AG20443 (cell line): ENCODE measurements around the gene UBE2D3.

ENCODE experiments used
- DNase-seq: peaks from one replicate; pipeline ENCODE4 v3.0.0; 2012; ENCODE audit warnings: low spot score, mixed read lengths

UBE2D3 gene

DNA sequence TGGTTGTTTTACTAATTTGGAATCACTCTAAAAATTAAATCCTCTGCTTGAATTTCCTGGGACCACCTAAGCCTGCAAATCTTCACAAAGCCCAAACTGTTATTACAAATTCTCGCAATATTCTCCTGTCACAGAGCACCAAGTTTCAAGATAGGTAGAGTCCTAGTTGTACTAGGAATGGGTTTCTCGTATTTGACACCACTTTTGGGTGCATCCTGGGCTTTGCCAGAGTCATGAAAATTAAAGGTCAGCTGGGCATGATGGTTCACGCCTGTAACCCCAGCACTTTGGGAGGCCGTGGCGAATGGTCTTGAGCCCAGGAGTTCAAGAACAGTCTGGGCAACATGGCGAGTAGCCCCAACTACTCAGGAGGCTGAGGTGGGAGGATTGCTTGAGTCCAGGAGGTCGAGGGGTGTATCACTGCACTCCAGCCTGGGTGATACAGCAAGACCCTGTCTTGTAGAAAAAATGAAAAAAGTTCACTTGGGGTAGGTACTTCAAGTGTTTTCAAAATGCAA, 36.0 kb downstream of the UBE2D3 start:
- no peak for DNase-seq

DNA sequence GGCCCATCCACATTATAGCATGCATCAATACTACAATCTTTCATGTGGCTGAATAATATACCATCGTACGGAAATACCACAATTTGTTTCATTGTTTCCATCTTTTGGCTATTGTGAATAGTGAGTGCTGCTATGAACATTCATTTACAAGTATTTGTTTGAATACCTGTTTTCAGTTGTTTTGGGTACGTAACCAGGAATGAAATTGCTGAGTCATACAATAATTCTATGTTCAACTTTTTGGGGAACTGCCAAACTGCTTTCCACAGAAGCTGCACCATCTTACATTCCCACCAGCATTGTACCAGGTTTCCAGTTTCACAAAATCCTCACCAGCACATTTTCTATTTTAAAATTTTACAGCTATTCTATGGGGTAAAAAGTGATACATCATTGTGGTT, 38.0 kb downstream of the UBE2D3 start:
- no peak for DNase-seq

DNA sequence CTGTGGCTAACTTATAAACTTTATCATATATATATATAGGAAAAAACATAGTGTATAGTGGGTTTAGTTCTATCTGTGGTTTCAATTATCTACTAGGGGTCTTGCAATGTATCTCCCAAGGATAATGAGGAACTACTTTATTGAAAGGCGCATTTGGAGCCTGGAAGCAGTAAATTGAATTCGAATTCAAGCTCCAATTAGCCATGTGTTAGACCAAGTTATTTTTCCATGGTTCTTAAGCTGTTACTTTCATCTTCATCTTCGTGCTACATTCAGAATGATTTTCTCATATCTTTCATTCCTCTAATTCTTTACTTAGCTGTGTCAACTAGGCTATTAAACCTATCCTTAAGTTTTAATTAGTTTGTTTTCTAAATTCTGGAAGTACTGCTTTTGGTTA, 39.4 kb downstream of the UBE2D3 start:
- no peak for DNase-seq

DNA sequence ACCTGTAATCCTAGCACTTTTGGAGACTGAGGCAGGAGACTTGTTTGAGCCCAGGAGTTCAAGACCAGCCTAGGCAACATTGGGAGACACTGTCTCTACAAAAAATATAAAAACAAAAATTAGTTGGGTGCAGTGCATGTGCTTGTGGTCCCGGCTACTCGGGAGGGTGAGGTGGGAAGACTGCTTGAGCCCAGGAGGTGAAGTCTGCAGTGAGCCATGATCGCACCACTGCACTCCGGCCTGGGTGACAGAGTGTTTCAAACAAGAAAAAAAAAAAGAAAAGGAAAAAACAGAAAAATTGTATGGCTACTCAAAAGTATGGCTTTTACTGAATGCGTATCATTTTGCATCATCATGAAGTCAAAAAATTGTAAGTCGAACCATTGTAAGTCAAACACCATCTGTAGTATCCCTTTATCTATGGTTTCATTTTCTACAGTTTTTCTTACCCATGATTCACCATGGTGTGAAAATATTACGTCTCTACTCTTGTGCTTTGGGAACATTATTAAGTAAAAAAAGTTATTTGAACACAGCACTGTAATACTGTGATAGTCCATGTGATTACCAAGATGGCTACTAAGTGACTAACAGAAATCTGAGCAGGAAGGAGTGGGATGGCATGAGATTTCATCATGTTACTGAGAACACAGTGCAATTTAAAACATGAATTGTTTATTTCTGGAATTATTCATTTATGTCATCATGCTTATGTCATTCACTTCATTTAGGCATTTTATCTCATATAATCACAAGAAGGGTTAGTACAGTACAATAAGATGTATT, 40.1 kb downstream of the UBE2D3 start:
- no peak for DNase-seq

DNA sequence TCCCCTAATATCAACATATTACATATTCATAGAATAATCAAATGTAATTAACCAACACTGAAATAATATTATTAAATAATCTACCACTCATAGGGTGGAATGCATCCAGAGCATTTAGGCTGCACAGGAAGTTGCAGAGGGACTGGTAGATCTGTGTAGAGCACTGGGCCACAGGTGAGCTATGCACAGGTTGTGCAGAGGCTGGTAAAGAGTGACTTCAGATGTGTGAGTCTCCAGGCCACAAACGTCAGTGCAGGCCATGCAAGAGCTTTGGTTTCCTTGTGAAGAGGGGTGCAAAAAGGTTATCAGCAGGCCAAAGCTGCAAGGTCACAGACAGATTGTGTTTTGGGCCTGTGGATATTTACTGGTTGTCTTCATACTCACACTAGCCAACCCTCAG, 41.1 kb downstream of the UBE2D3 start:
- DNase-seq = no peak

DNA sequence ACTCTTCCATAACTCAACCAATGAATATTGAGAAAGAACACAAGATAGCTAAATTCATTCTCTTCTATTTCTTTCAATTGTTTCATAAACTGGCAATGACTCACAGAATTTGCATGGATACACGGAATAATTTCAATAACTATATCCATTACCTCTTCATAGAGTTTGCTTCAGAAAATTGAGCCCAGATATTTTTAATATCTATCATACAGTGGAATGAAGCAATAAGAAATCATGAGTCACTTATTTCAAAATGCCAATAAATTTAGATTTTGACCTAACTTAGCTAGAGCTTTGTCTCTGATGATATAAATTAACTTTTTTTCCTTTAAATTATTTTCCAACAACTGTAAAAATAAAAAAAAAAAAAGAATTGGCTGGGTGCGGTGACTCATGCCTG, 44.3 kb downstream of the UBE2D3 start:
- no peak for DNase-seq

DNA sequence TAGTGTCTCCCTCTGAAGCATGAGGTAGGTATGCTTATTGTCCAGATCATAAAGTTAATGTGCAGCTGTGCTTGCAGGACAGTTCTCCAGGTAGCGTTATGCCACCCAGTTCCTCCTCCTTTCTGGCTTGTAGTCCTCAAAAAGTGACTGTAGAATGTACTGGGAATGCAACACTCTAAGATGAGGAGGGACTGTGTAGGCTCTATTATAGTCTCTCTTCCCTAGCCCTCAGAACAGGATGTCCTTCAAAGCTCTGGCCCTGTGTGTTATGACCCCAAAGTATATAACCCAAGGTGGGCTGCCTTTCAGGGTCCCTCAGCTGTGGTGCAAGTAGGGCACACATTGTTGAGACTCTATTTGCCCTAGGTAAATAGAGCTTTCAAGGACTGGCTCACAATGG, 45.8 kb downstream of the UBE2D3 start:
- no peak for DNase-seq

DNA sequence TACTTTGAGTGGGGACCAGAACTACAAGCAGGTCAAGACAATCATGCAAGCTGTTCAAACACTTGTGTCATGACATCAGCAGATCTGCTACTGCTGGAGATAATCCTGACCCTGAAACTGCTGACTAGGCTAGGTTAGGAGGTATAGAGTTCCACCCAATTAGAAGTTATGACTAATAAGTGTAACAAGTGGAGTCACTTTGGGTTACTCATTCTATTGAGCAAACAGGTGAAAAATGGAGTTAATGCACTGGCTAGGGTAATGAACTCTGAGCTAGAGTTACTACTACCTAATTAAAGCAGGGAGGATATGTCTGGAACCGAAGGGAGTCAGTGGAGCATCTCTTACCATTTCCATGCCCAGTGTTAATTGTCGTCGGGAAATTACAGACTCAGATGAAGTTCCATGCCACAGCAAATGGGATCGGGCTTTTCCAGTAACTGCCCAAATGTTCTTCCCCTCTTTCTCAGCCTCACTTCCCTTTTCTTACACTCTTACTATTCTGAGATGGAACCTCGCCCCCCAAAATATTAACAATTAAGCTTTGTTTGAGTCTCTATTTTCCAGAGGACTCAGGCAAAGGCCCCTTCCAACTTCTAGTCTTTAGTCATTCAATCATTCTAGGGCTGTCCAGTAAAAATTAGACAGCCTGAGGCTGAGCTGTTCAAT, 46.7 kb downstream of the UBE2D3 start:
- no peak for DNase-seq

DNA sequence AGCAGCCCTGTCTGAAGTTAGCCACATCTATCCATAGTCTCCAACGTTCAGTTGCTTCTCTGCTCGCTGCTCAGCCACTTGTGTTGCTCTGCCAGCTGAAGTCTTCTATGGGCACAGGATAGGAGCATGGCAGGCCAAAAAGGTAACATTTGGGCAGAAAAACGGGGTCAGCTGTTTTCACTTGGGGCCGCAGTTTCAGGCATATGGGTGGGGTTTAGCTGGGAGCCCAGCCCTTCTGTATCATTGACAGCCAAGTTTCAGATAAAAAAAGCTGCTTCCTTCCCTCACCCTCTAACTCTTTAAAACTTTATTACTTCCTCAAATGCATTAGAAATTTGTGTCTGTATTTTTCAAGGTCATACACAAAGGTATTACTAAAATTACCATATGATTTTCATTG, 48.1 kb downstream of the UBE2D3 start:
- DNase-seq = no peak

DNA sequence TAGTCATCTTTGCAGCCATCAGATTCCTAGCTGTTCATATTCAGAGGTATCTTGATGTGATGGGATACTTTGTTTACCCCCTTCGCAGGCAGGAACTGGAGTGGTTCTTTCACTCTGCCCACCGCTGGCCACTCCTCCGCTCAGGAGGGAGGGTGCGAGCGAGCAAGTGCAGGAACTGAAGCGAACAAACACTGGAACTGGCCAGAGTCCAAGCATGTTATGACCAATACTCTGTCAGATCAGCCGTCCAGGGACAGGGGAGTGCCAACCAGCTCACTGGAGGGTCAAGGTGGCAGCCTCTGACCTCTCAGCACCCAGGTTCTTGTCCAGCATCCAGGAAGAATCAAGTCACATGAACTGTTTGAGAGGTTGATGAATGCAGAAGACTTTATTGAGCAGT, 48.6 kb downstream of the UBE2D3 start:
- no peak for DNase-seq

DNA sequence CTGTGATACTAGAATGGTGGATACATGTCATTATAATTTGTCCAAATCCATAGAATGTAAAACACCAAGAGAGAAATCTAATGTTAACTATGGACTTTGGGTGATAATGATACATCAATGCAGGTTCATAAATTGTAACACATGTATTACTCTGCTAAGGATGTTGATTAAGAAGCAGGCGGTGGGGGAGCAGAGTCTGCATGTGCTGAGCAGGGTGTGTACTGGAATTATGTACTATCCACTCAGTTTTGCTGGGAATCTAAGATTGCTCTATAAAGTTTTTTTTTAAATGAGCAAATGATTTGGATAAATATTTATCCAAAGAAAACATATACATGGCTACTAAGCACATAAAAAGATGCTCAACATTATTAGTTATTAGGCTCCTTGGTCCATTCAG, 51.5 kb downstream of the UBE2D3 start:
- DNase-seq = no peak

DNA sequence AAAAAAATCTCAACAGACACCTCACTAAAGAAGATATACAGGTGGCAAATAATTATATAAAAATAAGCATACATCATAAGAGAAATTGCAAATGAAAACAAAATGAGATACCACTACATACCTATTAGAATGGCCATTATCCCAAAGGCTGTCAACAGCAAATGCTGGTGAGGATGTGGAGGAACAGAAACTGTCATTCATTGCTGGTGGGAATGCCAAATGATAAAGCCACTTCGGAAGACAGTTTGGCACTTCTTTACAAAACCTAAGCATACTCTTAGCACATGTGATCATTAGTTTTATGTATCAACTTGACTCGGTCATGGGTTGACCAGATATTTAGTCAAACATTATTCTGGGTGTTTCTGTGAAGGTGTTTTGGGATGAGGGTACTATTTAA, 53.1 kb downstream of the UBE2D3 start:
- DNase-seq = no peak

DNA sequence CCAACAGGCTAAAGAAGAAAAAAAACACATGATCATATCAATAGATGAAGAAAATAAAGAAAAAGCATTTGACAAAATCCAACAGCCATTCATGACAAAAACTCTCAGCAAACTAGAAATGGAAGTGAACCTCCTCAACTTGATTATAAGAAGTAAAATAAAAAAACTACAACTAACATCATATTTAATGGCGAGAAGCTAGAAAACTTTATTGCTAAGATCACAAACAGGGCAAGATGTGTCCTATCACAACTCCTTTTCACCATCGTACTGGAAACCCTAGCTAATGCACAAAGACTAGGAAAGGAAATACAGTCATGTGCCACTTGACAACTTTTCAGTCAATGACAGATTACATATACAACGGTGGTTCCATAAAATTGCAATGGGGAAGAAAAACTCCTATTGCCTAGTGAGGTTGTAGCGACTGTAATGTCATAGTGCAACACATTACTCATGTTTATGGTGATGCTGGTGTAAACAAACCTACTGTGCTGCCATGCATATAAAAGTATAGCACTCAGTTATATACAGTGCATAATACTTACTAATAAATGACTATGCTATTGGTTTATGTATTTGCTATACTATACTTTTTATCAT, 54.5 kb downstream of the UBE2D3 start:
- DNase-seq = no peak

DNA sequence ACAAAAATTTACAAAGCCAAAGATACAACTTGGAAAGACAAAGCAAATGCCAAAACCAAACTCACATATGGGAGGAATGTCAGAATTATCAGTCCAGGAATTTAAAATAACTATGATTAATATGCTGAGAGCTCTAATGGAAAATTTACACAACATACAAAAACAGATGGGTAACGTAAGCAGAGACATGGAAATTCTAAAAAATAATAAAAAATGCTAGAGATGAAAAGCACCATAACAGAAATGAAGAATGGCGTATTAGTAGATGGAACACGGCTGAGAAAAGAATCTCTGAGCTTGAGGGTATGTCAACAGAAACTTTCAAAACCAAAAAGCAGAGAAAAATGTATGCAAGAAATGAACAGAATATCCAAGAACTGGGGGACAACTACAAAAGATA, 62.5 kb downstream of the UBE2D3 start:
- DNase-seq = no peak

DNA sequence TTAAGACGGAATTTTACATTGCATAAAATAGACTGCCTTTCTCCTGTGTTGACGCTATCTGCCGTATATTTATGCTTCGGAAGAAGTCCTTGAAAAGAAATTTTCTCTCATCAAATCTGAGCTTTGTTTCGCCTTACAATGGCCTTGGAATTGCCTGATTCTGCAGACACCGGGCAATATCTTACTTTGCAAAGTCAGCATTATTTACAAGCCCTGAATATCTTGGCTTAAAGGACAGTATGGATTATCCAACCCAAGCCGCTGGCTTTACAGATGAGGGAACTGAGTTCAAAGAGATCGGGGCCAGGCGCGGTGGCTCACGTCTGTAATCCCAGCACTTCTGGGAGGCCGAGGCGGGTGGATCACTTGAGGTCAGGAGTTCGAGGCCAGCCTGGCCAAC, 65.4 kb downstream of the UBE2D3 start:
- no peak for DNase-seq

DNA sequence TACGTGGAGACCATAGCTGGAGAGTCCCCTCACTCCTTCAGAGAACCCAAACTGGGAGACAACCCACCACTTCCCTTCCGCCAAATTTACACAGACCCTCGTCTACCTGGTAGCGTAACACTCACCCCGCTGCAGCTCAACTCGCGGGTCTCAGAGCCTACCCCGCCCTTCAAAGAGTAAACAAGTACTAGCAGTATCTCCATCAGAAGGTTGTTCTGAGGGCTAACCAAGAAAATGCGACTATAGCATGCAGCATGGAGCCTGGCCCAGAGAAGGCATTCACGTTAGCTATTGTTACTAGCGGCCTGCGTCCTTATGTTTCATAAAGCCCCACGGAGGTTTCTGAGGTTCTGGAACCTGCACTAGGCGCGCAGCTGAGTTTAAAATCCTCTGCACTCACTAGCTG, 66.1 kb downstream of the UBE2D3 start:
- DNase-seq = peak; percentile 29

DNA sequence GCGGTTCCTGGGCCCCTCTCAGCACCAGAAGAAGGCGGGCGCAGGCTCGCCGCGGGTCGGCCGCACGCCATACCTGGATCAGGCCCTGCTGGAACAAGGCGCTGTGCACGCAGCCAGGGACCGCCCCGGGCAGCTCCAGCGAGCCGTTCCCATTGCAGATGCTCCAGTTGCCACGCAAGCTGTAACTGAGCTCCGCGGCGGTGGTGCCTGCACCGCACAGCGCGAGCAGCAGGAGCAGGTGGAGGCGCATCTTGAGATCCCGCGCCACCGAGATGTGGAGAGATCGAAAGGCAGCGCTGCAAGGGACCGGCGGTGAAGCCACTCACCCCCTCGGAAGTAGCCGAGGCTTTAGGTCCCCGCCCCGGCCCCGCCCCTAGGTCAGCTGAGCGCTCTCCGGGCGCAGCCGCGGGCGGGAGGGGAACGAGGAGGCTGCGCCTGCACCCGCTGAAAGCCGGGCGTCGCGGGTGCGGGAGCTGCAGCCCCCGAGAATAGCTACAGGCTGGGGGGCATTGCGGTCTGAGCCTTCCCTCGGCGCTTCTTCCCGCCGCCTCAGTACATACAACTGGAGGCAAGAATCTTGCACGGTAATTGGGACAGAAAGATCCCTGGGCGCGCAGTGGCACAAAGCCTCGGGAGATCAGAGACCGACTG, 66.6 kb downstream of the UBE2D3 start, which contains the start of gene MANBA:
MANBA (minus strand) TSS at position 324 of the 651 bp plus-strand sequence; CDS start at position 250, 74 bp downstream.
- peak; percentile 97 for DNase-seq

DNA sequence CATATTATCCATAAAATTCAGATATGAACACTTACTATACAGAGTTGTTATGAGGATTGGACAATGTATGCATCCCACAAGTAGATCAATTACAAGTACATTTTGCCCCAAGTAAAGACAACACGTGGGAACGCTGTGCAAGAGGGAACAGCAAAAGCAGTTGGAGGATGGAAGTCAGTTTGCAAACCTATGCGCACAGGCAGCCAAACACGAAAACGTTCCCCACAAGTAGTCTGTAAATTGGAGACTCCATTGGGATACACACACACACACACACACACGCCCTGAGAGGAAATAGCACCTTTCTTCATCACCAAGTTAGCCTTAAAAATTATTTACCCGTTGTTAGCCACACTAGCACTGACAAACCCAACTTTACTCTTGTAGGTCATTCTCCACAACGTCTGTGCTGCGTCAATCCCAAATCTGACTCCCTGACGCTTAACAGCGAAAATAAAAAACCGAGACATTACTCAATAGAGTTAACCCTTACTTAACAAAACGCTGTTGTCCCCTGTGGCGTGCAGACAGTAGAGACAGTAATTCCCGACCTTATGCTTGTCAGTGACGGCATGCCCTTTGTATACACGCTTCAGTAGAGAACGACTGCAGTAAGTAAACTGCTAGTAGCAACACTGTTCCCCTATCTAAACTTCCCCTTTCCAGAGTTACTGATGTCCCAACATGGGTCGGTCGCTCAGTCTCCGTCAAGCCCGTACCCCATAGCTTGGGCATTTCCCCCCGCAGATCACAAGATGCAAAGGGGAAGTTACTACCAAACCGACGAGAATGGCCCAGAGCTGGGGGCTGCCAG, 67.3 kb downstream of the UBE2D3 start:
- peak; percentile 47 for DNase-seq

DNA sequence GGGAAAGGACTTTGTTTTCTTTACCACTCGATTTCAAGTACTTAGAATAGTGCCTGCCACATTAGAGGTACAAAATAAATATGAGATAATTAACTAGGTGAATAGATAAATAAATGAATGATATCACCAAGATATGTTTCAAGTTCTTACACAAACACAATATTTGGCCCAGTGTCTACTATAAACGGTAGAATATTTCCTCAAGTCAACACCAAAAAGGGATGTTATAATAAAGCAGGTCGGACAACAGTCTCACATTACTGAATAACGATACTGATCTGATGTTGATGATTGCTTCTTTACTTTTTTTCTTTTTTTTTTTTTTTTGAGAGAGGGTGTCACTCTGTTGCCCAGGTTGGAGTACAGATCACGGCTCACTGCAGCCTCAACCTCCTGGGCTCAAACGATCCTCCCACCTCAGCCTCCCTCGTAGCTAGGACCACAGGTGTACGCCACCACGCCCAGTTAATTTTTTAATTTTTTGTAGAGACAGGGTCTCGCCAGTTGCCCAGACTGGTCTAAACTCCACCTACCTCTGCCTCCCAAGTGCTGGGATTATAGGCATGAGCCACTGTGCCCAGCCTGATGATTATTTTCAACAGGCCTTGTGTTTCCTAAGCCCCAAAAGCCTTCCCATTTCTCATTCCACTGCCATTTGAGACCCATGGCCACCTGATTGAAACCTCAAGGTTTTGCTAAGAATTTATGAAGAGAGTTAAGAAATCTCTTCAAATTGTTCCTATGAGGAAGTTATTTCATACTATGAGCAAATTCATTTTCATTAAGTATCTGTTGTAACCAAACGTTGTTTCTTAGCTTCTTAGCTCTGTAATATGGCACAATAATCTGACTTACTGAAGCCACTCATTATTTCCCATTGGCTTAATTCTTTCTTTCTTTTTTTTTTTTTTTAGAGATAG, 68.8 kb downstream of the UBE2D3 start:
- DNase-seq = no peak

DNA sequence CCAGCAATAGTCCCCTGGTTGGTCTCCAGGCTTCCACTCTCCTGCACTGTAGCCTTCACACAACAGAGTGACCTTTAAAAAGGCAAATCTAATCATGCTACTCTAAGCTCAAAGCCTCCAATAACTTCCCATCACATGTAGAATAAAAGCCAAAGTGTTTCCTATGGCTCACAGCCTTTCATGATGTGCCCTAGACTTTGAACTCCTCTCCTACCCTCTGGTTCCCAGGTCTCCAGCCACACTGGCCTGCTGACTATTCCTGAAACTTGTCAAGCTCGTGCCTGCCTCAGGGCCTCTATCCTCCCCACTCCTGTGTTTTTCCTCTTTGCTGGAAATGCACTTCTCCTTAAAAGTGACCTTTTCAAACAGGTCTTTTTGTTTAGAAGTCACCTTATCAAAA, 69.7 kb downstream of the UBE2D3 start:
- no peak for DNase-seq

DNA sequence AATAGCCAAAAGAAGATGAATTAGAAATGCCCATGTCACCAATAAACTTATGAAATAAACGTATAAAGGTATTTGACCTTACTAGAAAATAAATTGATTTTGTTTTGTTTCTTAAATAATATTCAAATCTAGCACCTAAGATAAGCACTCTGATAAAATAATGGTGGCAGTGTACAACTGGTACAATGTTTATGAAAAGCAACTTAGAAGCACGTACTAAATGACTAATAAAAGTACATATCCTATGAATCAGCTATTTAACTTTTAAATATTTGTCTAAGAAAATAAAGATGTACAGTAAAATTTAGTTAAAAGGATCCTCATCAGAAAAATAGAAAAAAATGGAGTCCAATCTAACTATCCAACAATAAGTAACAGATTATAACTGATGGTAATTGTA, 73.3 kb downstream of the UBE2D3 start:
- DNase-seq = no peak
